ENCODE results near the gene CYP26B1.

CYP26B1 gene

GRCh38 chr2:72156872-72157271 lies 9.2 kb upstream of the CYP26B1 start:
- TF ChIP-seq CTCF (IDR thresholded peaks at IDR 0.05; ENCODE audit: low read length) (no peak), EZH2 (IDR thresholded peaks at IDR 0.05; ENCODE audit: borderline replicate concordance, low read length) (no peak)
- H3K79me2 ChIP-seq (ENCODE audit: insufficient read depth, low read length), result no peaks in the 10 kb centered on the region
- H2AFZ ChIP-seq (ENCODE audit: low read length), result no peak overlapping the region
- no peaks in the 10 kb centered on the region for H3K9me2 ChIP-seq (ENCODE audit: low read depth, low read length)
- H3K36me3 ChIP-seq (ENCODE audit: insufficient read depth, low read length), result no peaks in the 10 kb centered on the region
- no peaks in the 10 kb centered on the region for H3K4me1 ChIP-seq (ENCODE audit: insufficient read depth, low read length, severe bottlenecking)
- H3F3A ChIP-seq (ENCODE audit: insufficient read depth, low read length), result no peaks in the 10 kb centered on the region
- no peaks in the 10 kb centered on the region for H4K20me1 ChIP-seq (ENCODE audit: insufficient read depth, low read length)
- no peak overlapping the region for H3K4me2 ChIP-seq (ENCODE audit: low read length)
- H3K9me3 ChIP-seq (ENCODE audit: low read length), result no peaks in the 10 kb centered on the region
- H3K4me3 ChIP-seq (ENCODE audit: low read depth, low read length, poor library complexity, severe bottlenecking), result no peak overlapping the region
- H3K27ac ChIP-seq (ENCODE audit: low read depth, low read length, poor library complexity, severe bottlenecking), result no peak overlapping the region
- H3K27me3 ChIP-seq (ENCODE audit: insufficient read depth, low read length), result no peaks in the 10 kb centered on the region
- H3K9ac ChIP-seq (ENCODE audit: low read length), result no peak overlapping the region

GRCh38 chr2:72155737-72156136 lies 8.1 kb upstream of the CYP26B1 start:
- Histone ChIP-seq H3K9me2 (ENCODE audit: low read depth, low read length) (no peaks in the 10 kb centered on the region), H3F3A (ENCODE audit: insufficient read depth, low read length) (no peaks in the 10 kb centered on the region), H4K20me1 (ENCODE audit: insufficient read depth, low read length) (no peaks in the 10 kb centered on the region), H3K27me3 (ENCODE audit: insufficient read depth, low read length) (no peaks in the 10 kb centered on the region), H3K9me3 (ENCODE audit: low read length) (no peaks in the 10 kb centered on the region), H3K9ac (ENCODE audit: low read length) (no peak overlapping the region), H3K79me2 (ENCODE audit: insufficient read depth, low read length) (no peaks in the 10 kb centered on the region), H3K4me3 (ENCODE audit: low read depth, low read length, poor library complexity, severe bottlenecking) (no peak overlapping the region), H3K27ac (ENCODE audit: low read depth, low read length, poor library complexity, severe bottlenecking) (no peak overlapping the region), H2AFZ (ENCODE audit: low read length) (no peak overlapping the region), H3K4me1 (ENCODE audit: insufficient read depth, low read length, severe bottlenecking) (no peaks in the 10 kb centered on the region), H3K4me2 (ENCODE audit: low read length) (no peak overlapping the region), H3K36me3 (ENCODE audit: insufficient read depth, low read length) (no peaks in the 10 kb centered on the region)
- no peak for TF ChIP-seq CTCF (IDR thresholded peaks at IDR 0.05; ENCODE audit: low read length)
- TF ChIP-seq EZH2 (IDR thresholded peaks at IDR 0.05; ENCODE audit: borderline replicate concordance, low read length), result no peak

- H3K9me3 ChIP-seq (ENCODE audit: low read length), result no peaks in the 10 kb centered on the region
- H3K79me2 ChIP-seq (ENCODE audit: insufficient read depth, low read length), result no peaks in the 10 kb centered on the region
- H3K4me3 ChIP-seq (ENCODE audit: low read depth, low read length, poor library complexity, severe bottlenecking), result no peak overlapping the region
- H3K27ac ChIP-seq (ENCODE audit: low read depth, low read length, poor library complexity, severe bottlenecking), result no peak overlapping the region
- no peak overlapping the region for H3K9ac ChIP-seq (ENCODE audit: low read length)
- H3K4me1 ChIP-seq (ENCODE audit: insufficient read depth, low read length, severe bottlenecking), result no peaks in the 10 kb centered on the region
- H4K20me1 ChIP-seq (ENCODE audit: insufficient read depth, low read length), result no peaks in the 10 kb centered on the region
- TF ChIP-seq CTCF (IDR thresholded peaks at IDR 0.05; ENCODE audit: low read length) (no peak), EZH2 (IDR thresholded peaks at IDR 0.05; ENCODE audit: borderline replicate concordance, low read length) (no peak)
- H3F3A ChIP-seq (ENCODE audit: insufficient read depth, low read length), result no peaks in the 10 kb centered on the region
- no peaks in the 10 kb centered on the region for H3K27me3 ChIP-seq (ENCODE audit: insufficient read depth, low read length)
- H2AFZ ChIP-seq (ENCODE audit: low read length), result no peak overlapping the region
- H3K36me3 ChIP-seq (ENCODE audit: insufficient read depth, low read length), result no peaks in the 10 kb centered on the region
- H3K9me2 ChIP-seq (ENCODE audit: low read depth, low read length), result no peaks in the 10 kb centered on the region
- H3K4me2 ChIP-seq (ENCODE audit: low read length), result no peak overlapping the region
Measured at GRCh38 chr2:72155151-72155550, 7.5 kb upstream of the CYP26B1 start.

All from OCI-LY1 (cell line).